ENCODE data around the gene MRPL24. TPM values are rescaled to one million over a fixed set of nuclear protein-coding genes. Genes with fewer than 3 reads are reported as not detected.

Gene MRPL24
- total RNA-seq = 65.8 and 83.7 TPM in 2 replicates

- peak; percentile 87 for DNase-seq
- Mint-ChIP-seq H3K27ac (peak within 1 kb of the TSS; percentile 97), H3K36me3 (ENCODE audit: low read depth) (peaks cover 74% of the 10 kb centered on the region), H3K27me3 (no peaks in the 10 kb centered on the region), H3K4me1 (peaks cover 33% of the 10 kb centered on the region), H3K4me3 (peak within 1 kb of the TSS; percentile 98), H3K9me3 (no peaks in the 10 kb centered on the region)
- intact Hi-C loops (cut with micrococcal nuclease) = loop anchor here (1.0 to 2.0 kb wide), 5 partner anchors 10 to 687 kb away; partner anchors contain the start of genes HDGF, ISG20L2, LAMTOR2 and MEF2D
- CTCF ChIA-PET = interaction anchor here (0.7 to 2.1 kb wide), 6 partner anchors 11 to 51 kb away, joined by 3 to 18 read pairs (median 7); partner anchors contain the start of genes CRABP2, HDGF and PRCC
- ATAC-seq (ENCODE audit: low read depth) = peak; percentile 89
- POLR2A ChIA-PET = interaction anchor here (0.6 to 5.0 kb wide), 11 partner anchors 10 to 528 kb away, joined by 3 to 153 read pairs (median 7); partner anchors contain the start of genes HDGF, ISG20L2, MEF2D and METTL25B
- no peak for TF ChIP-seq CTCF (IDR thresholded peaks at IDR 0.05)
Measured at GRCh38 chr1:156740741-156741480, at the start of gene MRPL24. MRPL24 (minus strand) TSS chr1:156741088; CDS start chr1:156738704, 2,384 bp downstream.

GRCh38 chr1:156789621-156790318 lies 48.9 kb upstream of the MRPL24 start:
- ChIA-PET POLR2A (no interaction called here), CTCF (no interaction called here)
- Mint-ChIP-seq H3K4me3 (no peak overlapping the region), H3K4me1 (peaks cover 2% of the 10 kb centered on the region), H3K27ac (no peak overlapping the region), H3K36me3 (ENCODE audit: low read depth) (peaks cover 84% of the 10 kb centered on the region), H3K27me3 (no peaks in the 10 kb centered on the region), H3K9me3 (no peaks in the 10 kb centered on the region)
- no peak for TF ChIP-seq CTCF (IDR thresholded peaks at IDR 0.05)
- no peak for DNase-seq
- no peak for ATAC-seq (ENCODE audit: low read depth)
- intact Hi-C loops (cut with micrococcal nuclease) = no loop called here

GRCh38 chr1:156788136-156788535 lies 47.2 kb upstream of the MRPL24 start:
- Mint-ChIP-seq H3K27me3 (no peaks in the 10 kb centered on the region), H3K4me3 (no peak overlapping the region), H3K9me3 (no peaks in the 10 kb centered on the region), H3K36me3 (ENCODE audit: low read depth) (peaks cover 80% of the 10 kb centered on the region), H3K4me1 (peaks cover 2% of the 10 kb centered on the region), H3K27ac (no peak overlapping the region)
- no peak for DNase-seq
- POLR2A ChIA-PET = interaction anchor here (0.9 kb wide), 1 partner anchor 21 kb away, joined by 3 read pairs; the partner anchor contains the start of gene PRCC
- no peak for ATAC-seq (ENCODE audit: low read depth)
- CTCF ChIA-PET = no interaction called here
- no peak for TF ChIP-seq CTCF (IDR thresholded peaks at IDR 0.05)
- intact Hi-C loops (cut with micrococcal nuclease) = no loop called here

GRCh38 chr1:156786640-156787039 lies 45.8 kb upstream of the MRPL24 start:
- DNase-seq = no peak

More at GRCh38 chr1:156786640-156787039, 45.8 kb upstream of the MRPL24 start:
- H3K27ac Mint-ChIP-seq = no peak overlapping the region
- no peak for TF ChIP-seq CTCF (IDR thresholded peaks at IDR 0.05)
- H3K4me1 Mint-ChIP-seq = peaks cover 5% of the 10 kb centered on the region
- no peak for ATAC-seq (ENCODE audit: low read depth)
- no peaks in the 10 kb centered on the region for H3K9me3 Mint-ChIP-seq
- POLR2A ChIA-PET = no interaction called here
- intact Hi-C loops (cut with micrococcal nuclease) = no loop called here
- H3K4me3 Mint-ChIP-seq = no peak overlapping the region
- CTCF ChIA-PET = no interaction called here
- peaks cover 80% of the 10 kb centered on the region for H3K36me3 Mint-ChIP-seq (ENCODE audit: low read depth)
- no peaks in the 10 kb centered on the region for H3K27me3 Mint-ChIP-seq

All from activated B cell treated with CpG ODN at 0.5 μM for 24 hours (primary cell).